ACC112 (cell line): Measurements from ENCODE around the gene MAB21L4.

Source experiments
- H2AFZ ChIP-seq: fragments of 200-600 bp; sonication (generic); one replicate; pipeline ENCODE4 v1.6.0; 2017; ENCODE audit warnings: antibody characterized with exemption, low read length; ENCODE audit not compliant: unreplicated experiment
- H3K27ac ChIP-seq: fragments of 200-600 bp; sonication (generic); 2 replicates; pipeline ENCODE4 v1.5.1; 2014; ENCODE audit warnings: low read depth, mild to moderate bottlenecking, antibody characterized with exemption, low read length, moderate library complexity
- H3K27me3 ChIP-seq: fragments of 200-600 bp; sonication (generic); 2 replicates; pipeline ENCODE4 v1.6.1; 2014; ENCODE audit warnings: mild to moderate bottlenecking, antibody characterized with exemption, low read length, moderate library complexity, mixed read lengths; ENCODE audit not compliant: insufficient read depth
- H3K36me3 ChIP-seq: fragments of 200-600 bp; sonication (generic); 2 replicates; pipeline ENCODE4 v1.6.1; 2016; ENCODE audit warnings: mild to moderate bottlenecking, antibody characterized with exemption, low read length, moderate library complexity, mixed read lengths; ENCODE audit not compliant: insufficient read depth
- H3K4me1 ChIP-seq: fragments of 200-600 bp; sonication (generic); one replicate; pipeline ENCODE4 v1.6.1; 2016; ENCODE audit warnings: low read length, mixed read lengths; ENCODE audit not compliant: insufficient read depth, unreplicated experiment, control insufficient read depth
- H3K4me3 ChIP-seq: fragments of 200-600 bp; sonication (generic); 2 replicates; pipeline ENCODE4 v1.5.1; 2014; ENCODE audit warnings: mild to moderate bottlenecking, low read depth, low read length
- H3K79me2 ChIP-seq: fragments of 200-600 bp; sonication (generic); one replicate; pipeline ENCODE4 v1.6.0; 2016; ENCODE audit warnings: low read length; ENCODE audit not compliant: control insufficient read depth, unreplicated experiment, insufficient read depth

MAB21L4 gene

DNA sequence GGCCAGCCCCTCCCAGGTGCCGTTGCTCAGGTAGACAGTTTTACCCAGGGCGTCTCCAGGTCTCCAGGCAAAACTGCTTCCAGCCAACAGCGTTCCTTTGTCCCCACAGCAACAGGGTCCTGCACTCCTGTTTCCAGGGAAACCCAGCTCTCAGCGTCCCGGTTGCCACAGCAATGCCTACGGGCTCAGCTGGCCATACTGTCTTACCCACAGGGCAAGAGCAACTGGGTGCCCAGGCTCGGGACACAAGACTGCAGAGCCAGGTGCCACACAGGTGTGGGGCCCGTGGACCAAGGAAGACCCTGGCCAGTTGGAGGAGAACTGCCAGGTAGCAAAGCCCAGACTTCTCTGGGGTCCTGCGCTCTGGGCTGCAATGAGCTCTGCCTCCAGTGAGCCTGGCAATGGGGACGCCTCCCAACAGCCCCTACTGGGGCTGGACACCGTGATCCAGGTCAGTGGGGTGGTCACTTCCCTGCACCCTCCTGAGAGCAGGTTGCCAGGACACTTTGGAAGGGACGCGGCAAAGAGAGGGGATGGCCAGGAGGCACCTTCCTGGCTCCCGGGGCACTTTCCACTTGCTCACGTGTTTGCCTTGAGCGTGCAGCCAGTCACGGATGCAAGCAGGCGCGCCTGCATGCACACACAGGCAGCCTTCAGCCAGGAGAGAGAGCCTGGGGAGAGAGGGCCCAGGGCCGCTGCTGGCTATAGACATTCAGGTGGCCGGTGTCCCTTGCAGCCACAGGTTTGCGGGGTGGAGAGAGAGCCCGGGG, 10.4 kb upstream of the MAB21L4 start, which contains the start of gene CROCC2:
TSS of gene CROCC2 (plus strand) at position 196 of the 770 bp plus-strand sequence. CDS start at position 374, 178 bp downstream.
- no peaks in the 10 kb centered on the region for H3K36me3 ChIP-seq
- H3K79me2 ChIP-seq: no peaks in the 10 kb centered on the region
- 0 out of 2 replicates have a peak, but pooled peaks cover 3% of the 10 kb centered on the region for H3K27me3 ChIP-seq
- no peak within 1 kb of the TSS for H2AFZ ChIP-seq
- no peak within 1 kb of the TSS for H3K27ac ChIP-seq
- no peaks in the 10 kb centered on the region for H3K4me1 ChIP-seq
- no peak within 1 kb of the TSS for H3K4me3 ChIP-seq

DNA sequence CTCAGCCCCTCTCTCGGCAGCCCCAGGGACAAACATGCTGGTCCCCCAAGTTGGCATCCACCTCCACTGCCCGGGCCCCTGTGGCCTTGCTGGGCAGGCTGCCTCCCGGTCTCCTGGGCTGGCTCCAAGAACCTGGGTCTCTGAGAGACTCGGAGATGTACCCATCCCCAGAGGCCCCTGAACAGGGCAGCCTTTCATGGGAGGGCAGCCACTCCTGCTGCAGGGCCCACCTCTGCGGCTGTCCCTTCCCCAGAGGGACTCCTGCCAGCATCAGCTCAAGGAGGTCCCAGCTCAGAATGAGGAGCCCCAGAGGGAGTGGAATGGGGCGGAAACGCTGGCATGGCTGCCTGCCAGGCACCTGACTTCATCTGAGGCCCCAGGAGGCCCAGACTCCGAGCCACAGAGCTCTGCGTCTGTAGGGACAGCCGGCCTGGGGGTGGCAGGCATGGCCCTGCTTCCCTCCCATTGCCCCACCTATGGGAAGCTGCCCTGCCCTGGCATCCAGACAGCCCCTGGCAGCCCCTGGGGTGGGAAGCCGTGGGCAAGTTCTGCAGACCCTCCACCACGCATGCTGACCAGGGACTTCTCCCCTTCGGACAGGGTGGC, 9.3 kb upstream of the MAB21L4 start:
- H3K27ac ChIP-seq: no peak overlapping the region
- H3K4me1 ChIP-seq: no peaks in the 10 kb centered on the region
- H2AFZ ChIP-seq: no peak overlapping the region
- no peak overlapping the region for H3K4me3 ChIP-seq
- no peaks in the 10 kb centered on the region for H3K36me3 ChIP-seq
- H3K79me2 ChIP-seq: no peaks in the 10 kb centered on the region
- 0 out of 2 replicates have a peak, but pooled peaks cover 3% of the 10 kb centered on the region for H3K27me3 ChIP-seq

DNA sequence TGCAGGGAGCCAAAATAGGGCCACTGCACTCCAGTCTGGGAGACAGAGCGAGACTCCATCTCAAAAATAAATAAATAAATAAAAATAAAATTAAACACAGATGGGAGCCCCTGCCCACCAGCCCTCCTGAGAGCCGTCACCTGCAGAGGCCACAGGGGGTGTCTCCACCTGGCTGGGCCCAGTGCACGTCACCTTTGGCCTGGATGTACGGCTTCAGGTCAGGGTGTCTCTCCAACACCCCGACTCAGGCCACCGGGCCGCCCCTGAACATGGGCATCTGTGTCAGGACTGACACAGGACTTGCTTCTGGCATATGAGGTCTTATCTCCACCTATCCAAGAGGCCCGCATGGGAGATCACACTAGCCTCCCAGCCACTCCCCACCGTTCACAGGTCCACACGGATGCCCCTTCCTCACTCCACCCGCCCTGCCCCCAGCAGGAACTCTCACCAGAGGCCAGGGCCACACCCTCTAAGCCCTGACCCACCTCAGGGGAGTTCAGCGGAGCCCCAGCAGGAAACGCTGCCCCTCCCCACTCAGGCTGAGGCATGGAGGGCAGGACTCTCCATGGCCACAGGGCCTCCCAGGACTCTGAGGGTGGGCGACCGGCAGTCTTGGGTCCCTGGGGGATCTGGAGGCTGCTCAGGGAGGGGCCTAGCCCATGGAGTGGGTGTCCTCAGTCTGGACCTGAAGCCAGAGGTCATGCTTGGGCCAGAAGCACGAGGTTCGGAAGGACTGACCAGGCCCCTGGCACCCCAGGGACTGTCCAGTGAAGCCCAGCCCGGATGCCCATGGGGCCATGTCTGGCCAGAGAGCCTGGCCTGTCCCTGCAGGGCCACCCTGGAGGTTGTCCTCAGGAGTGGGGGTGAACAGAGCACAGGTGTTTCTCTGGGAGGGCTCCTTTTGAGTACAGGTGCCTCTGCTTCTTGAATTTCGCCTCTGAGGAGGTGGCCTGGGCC, 8.5 kb upstream of the MAB21L4 start:
- no peak overlapping the region for H2AFZ ChIP-seq
- H3K27me3 ChIP-seq: 0 out of 2 replicates have a peak, but pooled peaks cover 3% of the 10 kb centered on the region
- no peaks in the 10 kb centered on the region for H3K36me3 ChIP-seq
- no peaks in the 10 kb centered on the region for H3K79me2 ChIP-seq
- H3K27ac ChIP-seq: no peak overlapping the region
- H3K4me3 ChIP-seq: no peak overlapping the region
- H3K4me1 ChIP-seq: no peaks in the 10 kb centered on the region

DNA sequence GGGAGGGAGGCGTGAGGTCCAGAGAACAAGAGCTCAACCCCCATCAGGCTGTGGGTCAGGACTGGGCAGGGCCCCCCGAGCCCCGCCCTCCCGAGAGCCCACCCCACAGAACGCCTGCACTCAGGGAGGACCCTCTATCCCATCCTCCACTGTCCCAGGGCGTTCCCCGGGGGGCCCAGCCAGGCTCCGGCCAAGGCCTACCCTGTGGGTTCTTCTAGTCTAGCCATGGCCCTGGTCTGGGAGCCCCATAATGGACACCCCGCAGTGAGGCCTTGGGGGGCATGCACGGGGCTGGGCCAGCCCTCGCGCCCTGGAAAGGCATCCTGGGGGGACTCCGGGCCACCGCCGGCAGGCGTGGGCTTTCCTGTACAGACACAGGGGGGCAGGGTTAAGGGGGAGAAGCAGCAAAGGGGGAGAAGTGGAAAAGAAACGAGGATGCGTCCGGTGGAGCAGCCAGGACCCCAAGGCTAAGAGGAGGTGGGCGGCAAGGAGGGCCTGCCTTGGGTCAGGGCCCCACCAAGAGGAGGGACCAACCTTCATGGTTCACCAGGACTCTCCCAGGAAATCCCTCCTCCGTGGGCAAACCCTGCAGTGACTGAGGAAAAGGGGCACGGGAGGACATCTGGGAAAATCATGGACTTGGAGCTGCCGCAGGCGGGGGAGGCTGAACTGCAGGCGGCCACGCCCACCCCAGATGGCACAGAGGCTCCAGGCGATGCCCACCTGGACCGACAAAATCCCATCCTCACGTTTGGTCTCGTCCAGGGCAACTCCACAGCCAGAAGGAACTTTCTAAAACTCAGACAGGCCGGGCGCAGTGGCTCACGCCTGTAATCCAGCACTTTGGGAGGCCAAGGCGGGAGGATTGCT, 7.5 kb upstream of the MAB21L4 start:
- Histone ChIP-seq H3K36me3 (no peaks in the 10 kb centered on the region), H3K79me2 (no peaks in the 10 kb centered on the region), H3K27me3 (0 out of 2 replicates have a peak, but pooled peaks cover 3% of the 10 kb centered on the region), H3K27ac (no peak overlapping the region), H3K4me1 (no peaks in the 10 kb centered on the region), H2AFZ (no peak overlapping the region), H3K4me3 (no peak overlapping the region)

DNA sequence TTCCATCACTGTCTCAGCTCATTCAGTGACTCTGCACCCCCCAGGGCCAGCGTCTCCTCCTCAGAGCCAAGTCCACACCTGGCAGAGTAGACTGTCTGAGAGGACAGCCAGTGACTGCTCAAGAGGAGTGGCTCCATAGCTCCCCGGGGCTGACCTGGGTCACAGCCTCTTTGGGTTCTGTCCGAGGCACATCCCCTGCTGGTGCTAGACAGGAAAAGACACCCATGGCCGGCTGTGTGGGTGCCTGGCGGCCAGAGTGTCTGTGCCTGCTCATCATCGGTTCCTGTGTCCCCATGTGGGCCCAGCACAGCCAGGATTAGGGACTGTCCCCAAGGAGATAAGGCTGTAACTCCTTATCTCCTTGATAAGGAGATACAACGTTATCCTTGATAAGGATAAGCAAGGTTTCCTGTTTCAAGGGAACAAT, 6.7 kb upstream of the MAB21L4 start:
- Histone ChIP-seq H3K27ac (no peak overlapping the region), H3K4me1 (no peaks in the 10 kb centered on the region), H3K36me3 (no peaks in the 10 kb centered on the region), H2AFZ (no peak overlapping the region), H3K27me3 (0 out of 2 replicates have a peak, but pooled peaks cover 3% of the 10 kb centered on the region), H3K4me3 (no peak overlapping the region), H3K79me2 (no peaks in the 10 kb centered on the region)

DNA sequence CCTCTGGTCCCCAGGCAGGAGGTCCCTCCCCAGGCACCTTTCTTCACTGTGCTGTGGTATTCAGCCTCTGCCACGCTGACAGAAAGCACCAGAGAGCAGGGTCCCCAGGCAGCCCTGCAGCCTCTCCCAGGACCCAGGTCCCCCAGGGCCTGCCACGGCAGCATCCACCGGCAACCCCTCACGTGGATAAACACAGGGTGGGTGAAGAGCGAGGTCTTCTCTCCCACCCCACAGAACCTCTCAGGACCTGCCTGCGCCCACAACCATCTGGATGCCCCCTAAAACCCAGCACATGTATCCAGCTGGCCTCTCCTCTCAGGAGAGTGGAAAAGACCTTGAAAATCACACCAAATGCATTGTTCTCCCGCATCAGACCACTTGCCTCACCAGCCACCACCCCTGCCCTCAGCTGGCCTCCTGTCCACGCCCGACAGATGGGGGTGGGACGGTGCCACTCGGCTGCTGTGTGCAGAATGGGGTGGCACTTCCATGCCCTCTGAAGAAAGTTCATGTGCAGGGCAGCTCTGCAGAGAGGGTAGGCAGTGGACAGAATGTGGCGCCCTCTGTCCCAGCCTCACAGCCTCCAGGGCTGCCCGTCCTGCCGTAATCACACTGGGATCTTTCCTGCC, 6.1 kb upstream of the MAB21L4 start:
- 0 out of 2 replicates have a peak, but pooled peaks cover 3% of the 10 kb centered on the region for H3K27me3 ChIP-seq

DNA sequence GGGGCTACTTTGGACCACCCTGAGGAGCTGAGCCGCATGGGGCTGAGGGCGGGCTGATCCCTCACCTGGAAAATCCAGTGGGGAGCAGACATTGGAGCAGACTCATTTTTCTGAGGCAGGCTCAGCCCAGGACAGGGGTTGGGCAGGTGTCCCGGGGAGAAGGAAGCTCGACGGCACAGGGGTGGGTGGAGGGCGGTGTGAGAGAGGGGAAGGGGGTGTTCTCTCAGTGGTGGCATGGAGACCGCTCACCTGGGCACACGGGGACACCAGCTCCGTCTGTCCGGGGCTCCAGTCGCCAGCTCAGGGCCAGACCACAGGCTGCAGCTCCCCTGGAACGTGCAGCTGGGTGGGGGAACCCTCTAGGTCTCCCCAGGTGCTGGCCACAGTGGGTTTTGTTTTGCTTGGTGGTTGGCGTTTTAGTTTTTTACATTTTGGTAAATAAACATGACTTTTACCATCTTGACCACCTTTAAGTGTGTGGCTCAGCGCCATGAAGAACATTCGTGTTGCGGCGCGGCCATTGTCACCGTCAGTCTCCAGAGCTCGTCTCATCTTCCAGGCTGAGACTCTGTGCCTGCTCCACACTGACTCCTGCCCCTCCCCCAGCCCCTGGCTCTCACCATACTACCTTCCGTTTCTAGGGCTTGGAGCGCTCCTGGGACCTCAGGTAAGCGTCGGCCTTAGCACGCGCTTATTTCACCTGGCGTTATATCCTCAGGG, 4.3 kb upstream of the MAB21L4 start:
- no peaks in the 10 kb centered on the region for H3K27me3 ChIP-seq
- no peak overlapping the region for H3K4me3 ChIP-seq
- H2AFZ ChIP-seq: no peak overlapping the region
- no peaks in the 10 kb centered on the region for H3K4me1 ChIP-seq
- no peaks in the 10 kb centered on the region for H3K36me3 ChIP-seq
- no peak overlapping the region for H3K27ac ChIP-seq
- no peaks in the 10 kb centered on the region for H3K79me2 ChIP-seq

More for the DNA sequence above, 6.1 kb upstream of the MAB21L4 start:
- no peak overlapping the region for H3K27ac ChIP-seq
- H3K36me3 ChIP-seq: no peaks in the 10 kb centered on the region
- H3K4me1 ChIP-seq: no peaks in the 10 kb centered on the region
- no peak overlapping the region for H3K4me3 ChIP-seq
- H3K79me2 ChIP-seq: no peaks in the 10 kb centered on the region
- no peak overlapping the region for H2AFZ ChIP-seq

DNA sequence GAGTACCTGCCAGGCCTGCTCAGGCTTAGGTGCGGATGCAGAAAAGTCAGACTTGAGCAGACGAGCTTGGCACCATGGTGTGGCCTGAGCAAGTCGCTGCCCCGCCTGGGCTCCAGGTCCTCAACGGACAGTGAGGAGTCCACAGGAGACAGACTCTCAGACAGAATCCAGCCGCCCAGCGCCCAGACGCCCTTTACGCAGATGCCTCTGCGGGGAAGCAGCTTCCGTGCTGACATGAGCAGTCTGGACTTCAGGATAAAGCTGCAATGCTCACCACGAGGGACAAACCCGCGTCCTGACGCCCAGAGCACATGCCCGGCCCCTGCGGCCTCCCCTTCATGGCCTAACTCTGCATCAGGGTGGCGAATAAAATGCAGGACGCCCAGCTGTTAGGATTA, 3.5 kb upstream of the MAB21L4 start:
- Histone ChIP-seq H2AFZ (no peak overlapping the region), H3K36me3 (no peaks in the 10 kb centered on the region), H3K4me3 (no peak overlapping the region), H3K4me1 (no peaks in the 10 kb centered on the region), H3K27ac (no peak overlapping the region), H3K79me2 (no peaks in the 10 kb centered on the region), H3K27me3 (no peaks in the 10 kb centered on the region)
